ENCODE data around the gene CCL3.

DNA sequence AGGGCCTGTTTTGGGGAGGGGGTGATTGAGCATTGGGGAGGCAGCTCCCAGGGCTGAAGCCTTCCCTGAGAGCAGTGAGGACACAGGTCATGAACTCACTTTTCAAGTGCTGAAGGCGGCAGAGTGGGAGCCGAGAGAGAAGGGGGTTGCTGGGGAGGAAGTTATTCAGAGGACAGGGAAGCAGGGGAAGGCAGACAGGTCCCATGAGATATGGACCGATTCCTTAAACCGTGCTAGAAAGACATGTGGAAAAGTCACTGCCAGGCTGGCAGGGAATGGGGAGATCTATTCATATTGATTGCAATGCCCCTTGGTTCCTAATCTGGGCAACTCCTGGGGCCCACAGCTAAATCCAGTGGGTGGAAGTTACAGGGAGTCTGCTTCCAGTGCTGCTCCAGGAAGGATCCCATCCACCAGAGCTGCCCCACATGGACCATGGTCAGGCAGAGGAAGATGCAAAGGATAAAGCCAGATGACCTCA lies 14.8 kb upstream of the CCL3 start:
- TF ChIP-seq POLR2AphosphoS5 (IDR thresholded peaks at IDR 0.05; ENCODE audit: low read depth, low read length) (no peak), TAF1 (IDR thresholded peaks at IDR 0.05; ENCODE audit: low read depth, low read length) (no peak), POLR2A (IDR thresholded peaks at IDR 0.05; ENCODE audit: low read depth, low read length) (no peak)

All from GM12891 (cell line).